ENCODE measurements around the gene NELFCD.

The NELFCD gene

DNA sequence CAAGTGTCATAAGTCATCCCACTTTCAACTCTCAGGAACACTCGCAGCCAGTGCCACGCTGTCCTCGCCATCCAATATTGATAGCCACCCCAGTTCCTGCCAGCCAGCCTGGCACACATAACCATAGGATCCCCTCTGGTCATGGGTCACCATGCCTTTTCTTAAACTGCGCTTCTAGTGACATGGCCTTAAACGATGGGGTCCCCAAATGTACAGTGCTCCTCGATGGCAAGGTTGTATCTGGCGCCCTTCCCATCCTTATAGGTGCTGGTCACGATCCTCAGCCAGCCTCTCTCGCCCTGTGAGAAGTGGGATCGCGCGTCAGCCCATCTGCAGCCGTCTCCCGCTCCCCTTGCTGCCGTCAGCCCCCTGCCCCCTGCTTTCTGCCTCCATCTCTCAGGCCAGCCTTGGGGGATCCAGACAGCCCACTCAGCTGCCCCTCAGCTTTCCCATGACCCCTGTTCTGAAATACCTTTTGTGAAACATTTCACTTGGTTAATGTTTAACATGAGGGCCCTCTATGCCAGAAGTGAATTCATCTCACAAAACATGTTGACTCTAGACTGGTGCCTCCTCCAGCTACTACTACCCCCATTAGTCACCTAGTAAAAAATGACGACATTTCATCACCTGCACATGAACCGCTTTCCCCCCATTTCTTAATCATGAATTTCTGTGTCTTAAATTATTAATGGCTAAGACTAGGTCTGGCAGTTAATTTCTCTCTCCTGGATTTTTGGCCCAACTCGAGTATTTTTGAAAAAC is 14.6 kb downstream of the NELFCD start:
- DNase-seq: no peak

DNA sequence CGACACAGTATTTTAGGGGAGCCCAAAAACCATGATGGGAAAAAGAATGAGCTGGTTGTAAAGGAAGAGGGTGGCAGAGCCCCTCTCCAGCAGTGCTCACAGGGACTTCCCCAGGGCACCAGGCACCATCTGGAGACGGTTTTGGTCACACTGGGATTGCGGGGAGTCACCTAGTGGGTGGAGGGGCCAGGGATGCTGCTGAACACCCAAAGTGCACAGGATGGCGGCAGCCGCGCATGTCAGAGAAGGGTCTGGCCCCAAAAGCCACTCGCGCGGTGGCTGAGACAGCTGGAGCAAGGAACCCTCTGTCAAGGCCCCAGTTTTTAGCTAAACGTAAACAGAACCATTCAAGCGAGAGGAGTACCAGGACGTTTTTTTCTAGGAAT is 15.2 kb downstream of the NELFCD start:
- DNase-seq: no peak

DNA sequence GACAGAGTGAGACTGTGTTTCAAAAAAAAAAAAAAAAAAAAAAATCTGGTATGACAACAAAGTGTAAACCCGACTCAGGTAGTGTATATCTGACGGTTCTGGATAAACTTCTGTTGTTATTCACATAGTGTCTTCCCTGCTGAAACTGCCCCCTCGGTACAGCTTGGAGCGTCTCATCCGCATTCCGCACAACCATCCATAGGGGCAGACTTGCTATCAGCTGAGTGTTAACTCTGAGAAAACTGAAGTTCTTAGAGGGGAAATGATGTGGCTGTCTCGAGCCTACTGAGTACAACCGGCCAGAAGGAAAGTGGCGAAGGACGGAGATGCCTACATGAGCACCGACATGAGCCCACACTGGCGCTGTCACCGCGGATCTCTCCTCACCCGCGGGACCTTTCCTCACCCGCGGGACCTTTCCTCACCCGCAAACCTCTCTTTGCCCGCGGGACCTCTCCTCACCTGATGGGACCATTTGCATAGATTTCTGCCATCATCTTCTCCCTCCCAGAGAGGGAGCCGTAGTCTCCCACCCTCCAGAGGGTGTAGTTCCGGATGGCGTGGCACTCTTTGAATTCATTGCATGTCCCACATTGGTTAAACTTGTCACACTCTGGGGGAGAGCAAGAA is 16.2 kb downstream of the NELFCD start:
- no peak for DNase-seq

DNA sequence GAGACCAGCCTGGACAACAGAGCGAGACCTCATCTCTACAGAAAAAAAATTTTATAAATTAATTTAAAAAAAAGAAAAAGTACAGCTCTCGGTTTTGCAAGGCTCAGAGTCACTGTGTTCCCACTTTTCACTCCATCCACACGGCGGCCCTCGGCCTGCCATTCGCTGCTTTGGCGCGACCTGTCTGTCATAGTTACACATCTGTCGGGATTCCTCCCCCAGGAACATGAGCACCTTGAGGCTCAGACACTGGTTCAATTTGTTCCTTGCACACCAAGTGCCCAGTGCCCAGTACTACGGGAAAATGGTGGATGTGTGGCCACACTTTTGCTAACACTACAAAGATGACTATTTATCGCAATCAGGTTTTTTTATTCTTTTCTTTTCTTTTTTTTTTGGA is 17.6 kb downstream of the NELFCD start:
- DNase-seq: no peak

DNA sequence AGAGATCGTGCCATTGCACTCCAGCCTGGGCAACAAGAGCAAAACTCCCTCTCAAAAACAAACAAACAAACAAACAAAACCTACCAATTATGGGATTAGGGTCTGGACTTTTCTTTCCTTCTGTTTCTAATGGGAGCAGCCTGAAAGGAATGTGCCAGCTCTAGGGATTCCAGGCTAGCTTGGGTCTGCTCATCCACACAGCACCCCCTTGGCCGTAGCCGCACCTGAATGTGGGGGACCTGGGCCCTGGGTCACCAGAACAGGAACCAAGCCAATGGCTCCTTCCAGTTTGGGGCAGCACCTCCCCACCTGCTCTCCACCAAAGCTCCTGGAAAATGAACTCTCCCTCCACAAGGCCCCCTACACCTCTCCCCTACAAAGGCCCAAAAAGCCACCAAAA is 19.3 kb downstream of the NELFCD start:
- DNase-seq: no peak

DNA sequence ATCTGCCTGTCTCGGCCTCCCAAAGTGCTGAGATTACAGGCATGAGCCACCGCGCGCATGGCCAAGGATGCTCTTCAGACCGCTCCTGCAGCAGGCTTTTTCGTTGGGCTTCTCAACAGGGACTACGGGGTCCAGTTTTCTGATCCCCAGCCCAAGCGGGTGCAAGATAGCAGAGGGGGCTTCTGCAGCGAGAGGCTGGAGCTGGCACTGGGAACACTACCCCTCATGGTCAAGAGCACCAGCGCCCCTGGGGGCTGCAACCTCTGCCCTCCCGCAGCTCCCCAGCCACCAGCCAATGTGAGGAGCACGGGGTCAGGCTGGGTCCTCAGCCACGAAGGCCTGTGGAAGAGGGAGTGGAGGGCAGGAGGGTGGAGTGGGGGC is 20.0 kb downstream of the NELFCD start:
- DNase-seq: no peak

DNA sequence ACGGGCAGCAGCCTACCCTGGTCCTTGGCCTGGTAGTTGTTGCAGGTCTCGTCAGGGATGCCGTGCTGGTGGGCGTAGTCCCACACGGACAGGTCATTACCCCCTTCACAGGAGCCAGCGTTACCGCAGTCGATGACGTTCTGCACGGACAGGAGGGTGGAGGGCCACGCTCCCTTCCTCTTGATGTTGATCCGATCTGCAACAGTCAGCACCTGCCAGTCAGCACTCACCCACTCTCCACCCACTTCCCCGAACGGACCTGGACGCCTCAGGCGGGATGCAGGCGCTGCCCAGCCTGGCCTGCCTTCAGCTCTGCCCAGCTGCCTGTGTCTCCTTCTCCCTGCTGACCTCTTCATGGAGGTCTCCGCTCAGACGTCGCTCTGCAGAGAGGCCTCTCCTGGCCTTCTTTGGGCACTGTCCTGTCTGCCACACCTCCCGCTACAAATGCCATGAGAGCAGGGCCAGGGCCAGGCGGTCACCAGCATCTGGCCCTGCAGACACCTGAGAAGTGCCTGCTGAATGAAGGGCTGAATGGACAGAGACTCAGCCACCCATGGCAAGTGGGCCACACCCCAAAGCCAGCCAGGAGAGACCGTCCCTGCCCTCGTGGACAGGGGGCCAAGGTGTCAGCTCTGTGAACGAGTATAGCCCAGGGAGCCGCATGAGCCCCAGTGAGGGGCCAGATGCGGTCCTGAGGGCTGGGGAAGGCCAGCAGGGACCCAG is 20.6 kb downstream of the NELFCD start:
- DNase-seq: no peak

DNA sequence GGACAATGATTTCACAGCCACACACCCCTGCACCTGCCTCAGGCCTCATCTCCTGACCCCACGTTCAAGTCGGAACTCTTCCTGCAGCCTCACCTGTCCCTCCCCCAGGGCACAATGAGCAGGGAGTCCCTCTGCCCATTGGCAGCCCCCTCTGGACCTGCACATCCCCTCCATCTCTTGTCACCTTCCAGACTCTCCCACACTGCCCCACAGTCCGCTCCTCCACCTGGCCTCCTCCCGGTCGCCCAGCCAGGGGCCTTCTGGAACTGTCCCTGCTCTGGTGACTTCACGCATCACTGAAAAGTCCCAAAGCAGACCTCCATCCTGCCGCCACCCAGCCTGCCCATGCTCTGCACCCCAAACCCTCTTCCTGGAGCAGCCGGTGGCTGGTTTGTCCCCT is 21.3 kb downstream of the NELFCD start:
- no peak for DNase-seq

DNA sequence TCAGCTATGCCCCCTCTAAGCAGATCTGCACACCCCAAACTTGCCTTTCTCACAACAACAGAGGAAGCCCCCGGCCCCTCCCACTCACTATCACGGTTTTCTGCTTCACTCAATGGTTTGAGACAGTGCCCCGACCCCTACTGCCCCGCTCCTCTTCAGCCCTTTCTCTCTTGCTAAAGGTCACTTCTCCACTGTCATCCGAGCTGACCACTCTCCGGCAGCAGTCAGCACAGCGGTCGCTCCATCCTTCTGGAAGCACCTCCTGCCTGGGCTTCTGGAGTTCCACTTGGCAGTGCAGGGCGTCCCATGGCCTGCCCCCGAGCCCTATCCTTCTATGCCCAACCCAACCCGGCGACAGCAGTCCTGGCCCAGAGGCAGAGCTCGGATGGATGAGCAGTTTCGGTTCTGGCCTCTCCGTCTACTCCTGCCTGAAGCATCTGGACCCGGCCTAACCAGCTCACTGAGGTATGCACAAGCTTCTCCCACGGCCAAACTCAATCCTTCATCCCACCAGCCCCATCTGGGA is 21.9 kb downstream of the NELFCD start:
- DNase-seq: no peak

DNA sequence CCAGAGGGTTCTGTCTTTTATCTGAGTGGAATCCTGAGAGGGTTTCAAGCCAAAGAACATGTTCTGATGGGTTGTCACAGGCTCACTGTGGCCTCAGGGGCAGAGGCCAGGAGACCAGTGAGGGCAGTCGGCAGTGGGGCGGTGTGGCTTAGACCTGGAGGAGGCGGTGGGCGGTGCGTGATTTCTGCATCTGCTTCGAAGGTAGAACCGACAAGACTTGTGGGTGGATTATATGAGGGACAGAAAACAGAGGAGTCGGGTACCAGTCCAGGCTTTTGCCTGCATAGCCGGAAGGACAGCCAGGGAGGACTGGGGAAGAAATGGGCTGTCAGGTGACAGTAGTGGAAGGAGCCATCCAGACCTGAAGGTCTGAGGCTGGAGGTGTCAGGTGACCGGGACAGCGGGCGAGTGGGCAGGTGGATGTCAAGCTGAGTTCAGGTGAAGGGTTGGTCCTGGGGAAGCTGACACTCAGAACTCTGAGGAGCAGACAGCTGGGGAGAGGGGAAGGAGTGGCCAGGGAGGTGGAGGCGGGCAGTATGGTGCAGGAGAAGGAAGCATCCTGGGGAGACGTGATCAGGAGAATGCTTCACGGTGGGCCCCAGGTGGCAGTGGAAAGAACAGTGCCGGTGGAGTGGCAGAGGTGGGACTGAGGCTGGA is 22.9 kb downstream of the NELFCD start:
- DNase-seq: no peak

DNA sequence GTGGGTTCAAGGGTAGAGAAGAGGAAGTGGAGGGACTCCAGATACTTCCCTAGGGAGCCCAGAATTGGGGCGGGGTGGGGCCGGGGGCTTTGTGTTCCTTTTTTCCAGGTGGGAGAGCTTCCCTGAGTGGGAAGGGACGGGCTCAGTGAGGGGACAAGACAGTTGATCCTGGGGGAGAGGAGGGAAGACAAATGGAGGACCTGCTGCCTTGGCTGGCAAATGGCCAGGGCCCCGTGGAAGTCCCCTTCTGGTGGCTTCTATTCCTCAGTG is 23.4 kb downstream of the NELFCD start:
- peak; percentile 57 for DNase-seq

DNA sequence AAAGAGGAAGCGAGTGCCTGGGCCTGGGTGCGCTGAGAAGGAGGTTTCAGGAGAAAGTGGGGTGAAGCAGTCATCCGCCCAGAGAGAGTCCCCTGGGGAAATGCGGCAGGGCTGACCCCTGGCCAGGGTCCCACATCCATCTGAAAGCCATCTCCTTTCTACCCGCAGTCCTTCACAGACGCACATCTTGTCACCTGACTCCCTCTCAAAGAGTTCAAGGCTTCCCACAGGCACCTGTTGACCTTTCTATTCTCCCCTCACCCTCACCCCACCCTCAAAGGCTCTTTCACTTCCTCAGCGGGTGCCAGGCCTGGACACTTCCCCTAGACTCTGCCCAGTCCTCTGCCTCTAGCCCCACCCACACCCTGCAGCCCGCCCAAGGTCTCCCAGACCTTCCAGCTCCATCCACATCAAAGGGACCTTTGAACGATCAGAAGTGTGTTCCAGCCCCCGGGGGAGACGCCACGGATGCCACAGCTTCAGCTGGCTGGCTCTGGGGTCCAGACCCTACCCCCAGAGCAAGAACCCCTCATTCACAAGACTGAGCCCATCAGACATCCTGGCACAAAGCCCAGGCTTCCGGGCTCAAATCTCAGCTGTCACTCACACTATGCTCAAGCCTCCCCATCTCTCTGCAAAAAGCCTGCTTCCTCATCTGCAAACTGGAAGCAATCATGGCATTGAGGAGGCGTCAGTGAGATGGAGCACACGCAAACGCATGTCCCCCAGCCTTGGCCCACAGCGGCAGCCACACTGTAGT is 23.9 kb downstream of the NELFCD start:
- DNase-seq: peak; percentile 46

DNA sequence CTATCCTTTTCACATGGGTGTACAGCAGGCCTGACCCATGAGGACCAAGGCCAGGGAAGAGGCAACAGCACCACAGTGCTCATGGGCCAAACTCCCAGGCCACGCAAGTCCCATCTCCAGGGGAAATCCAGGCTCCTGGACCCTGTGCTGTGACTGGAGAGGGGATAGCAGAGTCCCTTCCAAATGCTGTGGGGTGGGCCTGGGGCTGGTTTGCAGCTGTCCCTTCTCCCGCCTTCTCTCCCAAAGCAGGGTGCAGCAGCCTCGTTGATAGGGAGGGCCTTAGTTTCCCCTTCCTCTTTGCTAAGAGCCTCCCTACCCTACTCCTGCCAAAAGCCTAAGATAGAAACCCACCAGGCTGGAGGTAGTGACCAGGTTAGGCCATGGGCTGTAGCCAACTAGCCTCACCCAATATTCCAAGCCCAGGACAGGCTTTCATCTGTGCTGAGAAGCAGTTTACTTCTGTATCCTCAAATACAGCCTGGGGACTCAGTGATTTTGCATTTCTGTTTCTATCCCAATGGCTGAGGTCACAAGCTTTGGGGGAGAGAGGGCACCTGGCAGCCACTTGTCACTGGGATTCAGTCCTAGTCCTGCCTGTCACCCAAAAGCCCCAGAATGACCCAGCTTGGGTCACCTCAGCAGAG is 24.6 kb downstream of the NELFCD start:
- DNase-seq: no peak

DNA sequence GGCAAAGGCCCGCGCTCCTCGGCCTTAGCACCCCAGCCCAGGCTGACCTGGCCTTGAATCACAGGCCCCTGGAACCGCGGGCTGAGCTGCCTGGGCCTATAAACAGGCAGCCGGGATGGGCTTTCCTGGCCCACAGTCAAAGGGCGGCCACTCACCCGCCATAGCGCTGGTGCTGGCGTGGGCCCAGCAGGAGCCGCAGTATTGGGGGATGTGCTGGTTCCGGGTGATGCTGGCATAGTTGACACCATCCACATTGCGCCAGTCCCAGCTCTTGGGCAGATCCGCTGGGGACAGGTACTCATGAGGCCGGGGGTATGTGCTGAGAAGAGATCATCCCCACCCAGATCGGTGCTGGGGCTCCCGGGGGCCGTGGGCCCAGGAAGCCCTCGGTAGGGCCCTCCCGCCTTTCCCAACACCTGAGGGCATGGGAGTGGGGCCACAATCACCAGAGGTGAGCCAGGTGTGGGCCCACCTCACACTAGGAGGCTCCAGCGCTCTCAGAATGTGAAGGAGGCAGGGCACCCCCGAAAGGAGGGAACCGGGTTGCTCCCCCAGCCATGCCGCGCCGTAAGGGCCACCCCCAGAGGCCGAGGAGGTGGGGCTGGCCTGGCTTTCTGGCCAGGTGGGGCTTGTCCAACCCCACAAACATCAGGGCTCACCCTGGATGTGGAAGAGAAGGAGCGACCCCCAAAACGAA is 25.3 kb downstream of the NELFCD start:
- DNase-seq: no peak

DNA sequence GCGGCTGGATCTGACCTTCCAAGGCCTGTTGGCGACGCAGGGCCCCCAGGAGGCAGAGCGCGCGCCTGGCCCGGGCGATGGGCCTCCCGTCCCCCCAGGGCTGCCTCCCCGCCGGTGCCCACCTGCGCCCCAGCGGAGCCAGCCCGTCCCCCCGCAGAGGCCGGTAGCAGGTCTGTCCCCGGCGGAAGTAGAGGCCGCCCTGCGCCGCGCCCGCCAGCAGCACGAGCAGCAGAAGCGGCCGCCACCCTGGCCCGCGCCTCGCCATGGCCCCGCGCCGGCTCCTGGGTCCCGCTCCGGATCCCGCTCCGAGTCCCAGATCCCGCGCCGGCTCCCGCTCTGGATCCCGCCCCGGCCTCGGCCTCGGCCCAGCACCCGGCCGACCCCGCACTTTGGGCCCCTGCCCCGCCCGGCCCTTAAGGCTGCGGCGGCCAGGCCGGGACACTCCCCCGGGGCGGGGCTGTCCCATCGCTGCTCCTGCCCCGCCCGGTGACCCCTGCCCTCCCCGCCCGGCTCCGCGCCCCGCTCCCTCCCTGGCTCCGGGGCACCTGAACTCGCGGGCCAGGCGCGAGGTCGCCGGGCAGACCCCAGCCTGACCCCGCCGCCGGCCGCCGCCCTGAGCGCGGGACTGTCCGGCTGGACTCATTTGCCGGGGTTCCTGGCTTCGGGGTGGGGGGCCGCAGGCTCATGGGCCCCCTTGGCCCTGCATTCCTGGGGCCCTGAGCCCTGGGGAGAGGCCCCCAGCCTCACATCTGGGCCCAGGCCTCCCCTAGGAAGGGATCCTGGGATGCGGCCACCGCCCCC is 26.0 kb downstream of the NELFCD start, which contains the start of gene CTSZ:
CTSZ (minus strand) TSS at position 391 of the 801 bp plus-strand sequence; CDS start at position 265, 126 bp downstream.
- peak; percentile 71 for DNase-seq

DNA sequence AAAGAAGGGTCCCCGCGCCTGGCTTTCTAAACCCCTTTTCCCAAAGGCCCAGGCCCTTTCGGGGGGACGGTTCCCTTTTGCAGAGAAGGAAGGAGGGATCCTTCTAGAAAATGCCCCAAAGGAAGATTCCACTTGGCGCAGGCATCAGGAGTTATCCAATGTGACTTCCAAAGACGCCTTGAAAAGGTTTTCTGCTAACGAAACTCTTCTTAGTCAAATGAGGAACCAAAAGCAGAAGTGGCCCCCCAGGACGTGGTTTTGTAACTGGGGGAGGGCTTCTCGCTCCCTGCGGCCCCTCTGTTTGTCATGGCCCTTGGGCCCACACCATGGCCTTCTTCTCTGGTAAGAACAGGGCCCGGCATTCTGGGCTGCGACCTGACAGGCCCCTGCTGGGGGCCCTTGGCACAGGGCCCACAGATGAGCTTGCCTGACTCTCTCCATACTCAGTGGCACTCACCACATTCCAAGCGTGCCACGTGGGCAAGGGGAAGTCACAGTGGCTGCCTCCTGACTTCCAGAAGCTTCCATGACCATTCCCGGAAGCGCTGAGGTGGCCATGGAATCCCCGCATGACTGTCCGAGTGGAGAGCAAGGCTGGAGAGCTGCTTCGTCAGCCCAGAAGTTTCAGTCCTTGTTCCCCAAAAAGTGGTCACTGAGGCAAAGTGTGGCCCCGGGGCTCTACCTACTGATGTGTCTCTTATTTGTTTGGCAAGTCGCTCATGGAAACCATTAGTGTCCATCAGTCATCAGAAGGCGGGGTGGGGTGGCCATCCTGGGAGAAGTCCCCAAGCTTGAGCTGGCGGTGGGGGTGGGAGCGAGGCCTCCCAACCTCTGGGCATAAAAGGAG is 26.8 kb downstream of the NELFCD start:
- DNase-seq: no peak

DNA sequence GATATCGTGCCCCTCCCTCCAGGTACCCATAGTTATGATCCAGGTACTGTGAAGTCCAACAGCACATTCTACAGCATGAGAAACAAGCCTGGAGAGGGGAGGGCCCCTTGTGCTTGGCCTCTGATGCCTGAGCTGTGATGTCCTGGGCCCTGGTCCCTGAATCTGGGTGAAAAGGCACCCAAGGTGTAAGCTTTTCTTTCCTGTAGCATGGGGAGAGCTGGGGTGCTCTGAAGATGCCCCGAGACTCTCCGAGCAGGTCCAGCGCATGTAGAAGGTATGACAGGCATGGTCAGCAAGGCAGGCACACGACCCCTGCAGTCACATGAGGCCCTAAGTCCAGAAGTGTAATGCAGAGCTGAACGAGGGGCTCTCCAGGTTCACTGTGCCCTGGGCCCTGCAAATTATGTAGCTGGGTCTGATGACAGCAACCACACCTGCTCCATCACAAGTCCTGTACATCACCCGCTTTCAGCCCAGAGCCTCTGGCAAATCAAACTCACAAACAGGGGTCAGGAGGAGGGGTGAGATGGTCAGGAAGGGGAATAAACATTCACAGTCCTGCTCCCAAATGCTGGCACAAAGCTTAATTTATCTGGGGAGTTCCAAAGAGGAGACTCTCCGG is 27.8 kb downstream of the NELFCD start:
- no peak for DNase-seq

DNA sequence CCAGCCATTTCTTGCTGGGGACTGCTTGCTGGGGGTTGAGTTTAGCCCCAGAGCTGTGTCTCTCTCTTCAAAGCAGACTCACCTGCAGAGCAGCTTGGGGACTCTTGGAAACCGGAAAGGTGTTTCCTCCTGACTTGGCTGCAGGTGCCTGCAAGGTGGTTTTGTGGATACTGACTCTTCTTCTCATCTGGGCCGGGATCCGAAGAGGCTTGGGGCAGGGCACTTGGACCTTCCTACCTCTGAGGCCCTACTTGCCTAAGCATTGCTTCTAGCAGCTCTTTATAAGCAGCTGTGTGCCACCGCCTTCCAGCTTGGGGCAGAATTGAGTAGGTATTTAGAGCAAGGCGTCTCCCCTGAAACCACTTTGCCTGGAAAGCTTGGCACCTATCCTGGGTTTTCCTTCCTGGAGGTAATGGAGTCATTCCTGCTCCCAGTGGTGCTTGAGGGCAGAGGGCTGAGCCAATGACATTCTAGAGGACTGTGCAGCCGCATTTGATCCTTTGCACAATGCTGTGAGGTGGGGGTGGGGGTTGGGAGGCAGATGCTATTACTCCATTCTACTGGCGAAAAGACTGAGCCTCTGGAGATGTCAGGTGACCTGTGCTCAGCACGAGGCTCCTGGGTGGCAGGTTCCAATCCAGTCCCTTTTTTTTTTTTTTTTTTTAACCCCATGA is 29.4 kb downstream of the NELFCD start:
- no peak for DNase-seq
